NT2/D1 (cell line): ENCODE measurements around the gene PTPRH.

ENCODE experiments used
- SUZ12 ChIP-seq: IDR thresholded peaks from 2 replicates; pipeline ENCODE4 v1.6.1; 2011; ENCODE audit not compliant: insufficient read length, insufficient read depth; ENCODE audit errors: extremely low read depth
- YY1 ChIP-seq: IDR thresholded peaks from 2 replicates; pipeline ENCODE4 v1.6.1; 2011; ENCODE audit not compliant: insufficient read length, insufficient read depth
- ZNF274 ChIP-seq: IDR thresholded peaks from 2 replicates; pipeline ENCODE4 v1.6.1; 2011; ENCODE audit warnings: mild to moderate bottlenecking, low read depth, low read length

DNA sequence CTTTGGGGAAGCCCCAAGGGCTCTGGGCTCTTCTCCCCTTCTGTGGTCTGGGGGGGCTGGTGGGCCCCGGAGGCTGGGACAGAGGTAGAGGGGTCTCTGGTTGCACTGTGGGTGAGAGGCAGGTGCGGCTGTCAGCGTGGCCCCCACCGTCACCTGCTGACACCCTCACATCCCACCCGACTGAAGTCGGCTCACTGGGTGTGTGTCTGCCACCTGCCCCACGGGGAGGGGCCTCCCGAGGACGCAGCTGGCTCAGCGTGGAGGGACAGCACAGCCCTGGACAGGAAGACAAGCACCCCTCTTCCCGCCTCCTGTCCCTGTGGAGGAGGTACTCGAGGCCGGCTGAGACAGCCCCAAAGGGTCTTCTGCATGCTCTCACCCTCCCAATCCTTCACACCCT, 21.5 kb upstream of the PTPRH start:
- TF ChIP-seq YY1 (no peak), SUZ12 (no peak), ZNF274 (no peak)
